ENCODE results near the gene SLC22A1.

The SLC22A1 gene

DNA sequence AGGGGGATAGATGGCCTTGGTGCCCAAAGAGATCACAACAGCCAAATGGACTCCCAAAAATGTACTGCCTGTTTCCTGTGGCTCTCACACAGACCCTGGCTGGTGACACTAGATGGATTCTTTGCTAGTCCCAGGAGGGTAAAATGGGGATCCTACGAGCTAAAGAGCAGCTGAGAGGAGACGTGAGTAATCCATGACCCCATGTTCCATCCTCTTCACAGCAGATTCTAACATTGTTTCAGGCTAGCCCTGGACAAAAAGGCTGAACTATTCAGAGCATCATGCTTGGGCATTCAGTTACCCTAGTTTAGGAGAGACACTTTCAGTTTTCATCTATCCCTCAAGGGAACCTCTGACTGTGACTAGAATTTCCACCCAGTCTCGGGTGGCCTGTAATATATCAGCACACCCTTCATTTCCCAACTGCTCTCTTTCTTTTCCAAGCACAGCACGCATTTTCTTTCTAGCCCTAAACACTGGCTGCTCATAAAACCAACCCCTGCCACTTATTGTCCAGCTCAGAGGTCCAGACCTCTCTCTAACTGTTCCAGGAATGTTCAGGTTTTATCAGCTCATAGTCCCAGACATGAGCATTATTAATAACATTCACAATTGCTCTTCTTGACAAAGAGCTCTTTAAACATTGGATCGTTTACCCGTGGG is 48.5 kb downstream of the SLC22A1 start:
- Histone ChIP-seq H2AK5ac (ENCODE audit: low read length) (no peak overlapping the region), H2BK5ac (ENCODE audit: low read length) (no peak overlapping the region), H3K56ac (ENCODE audit: low read length) (no peak overlapping the region), H4K5ac (ENCODE audit: low read length) (no peak overlapping the region), H4K8ac (ENCODE audit: low read depth, low read length) (no peak overlapping the region), H3K4me3 (ENCODE audit: low read length) (no peak overlapping the region), H3K36me3 (ENCODE audit: control insufficient read depth, insufficient read depth, low read length) (no peaks in the 10 kb centered on the region), H3K4ac (ENCODE audit: low read depth, low read length) (no peak overlapping the region), H3K9ac (ENCODE audit: low read length) (no peak overlapping the region), H3K27ac (ENCODE audit: low read depth, low read length) (no peak overlapping the region), H3K23ac (ENCODE audit: low read length) (no peak overlapping the region), H2BK120ac (ENCODE audit: low read depth, low read length) (no peak overlapping the region), H3K18ac (ENCODE audit: low read length) (no peak overlapping the region), H3K79me2 (ENCODE audit: control insufficient read depth, insufficient read depth, low read length) (no peaks in the 10 kb centered on the region), H2BK15ac (replicated peaks; ENCODE audit: low read depth) (no peak overlapping the region), H3K27me3 (ENCODE audit: insufficient read depth, low read length, poor library complexity) (no peaks in the 10 kb centered on the region), H3K4me1 (ENCODE audit: control insufficient read depth, low read depth, low read length) (peaks cover 6% of the 10 kb centered on the region), H3K79me1 (ENCODE audit: low read length) (no peaks in the 10 kb centered on the region), H3K4me2 (ENCODE audit: low read length) (no peak overlapping the region)
- WGBS (ENCODE audit: extremely low coverage, insufficient coverage, low lambda C conversion rate): no CpG with 5 or more reads among the region's 6 CpGs
- DNase-seq: no peak

DNA sequence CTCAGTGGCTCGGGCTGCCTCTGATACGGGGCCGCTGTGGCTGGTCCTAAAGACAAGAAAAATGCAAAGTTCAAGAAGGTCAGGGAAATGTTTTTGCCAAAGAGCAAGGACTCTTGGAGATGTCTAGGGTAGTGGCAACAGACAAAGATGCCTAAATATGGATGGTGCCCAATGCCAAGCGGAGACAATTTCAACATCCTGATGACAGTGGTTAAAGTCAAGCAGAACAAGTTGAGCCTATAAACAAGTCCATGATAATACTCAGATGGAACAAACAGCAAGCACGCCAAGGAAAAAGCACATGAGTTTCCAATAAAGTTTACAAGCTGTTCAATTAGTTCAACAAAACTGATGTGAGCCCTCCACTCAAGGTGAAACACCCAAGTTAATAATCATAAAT is 51.1 kb downstream of the SLC22A1 start:
- H3K27ac ChIP-seq (ENCODE audit: low read depth, low read length): no peak overlapping the region
- no peak overlapping the region for H4K8ac ChIP-seq (ENCODE audit: low read depth, low read length)
- H3K4me3 ChIP-seq (ENCODE audit: low read length): no peak overlapping the region
- no peak overlapping the region for H3K4ac ChIP-seq (ENCODE audit: low read depth, low read length)
- peaks cover 6% of the 10 kb centered on the region for H3K4me1 ChIP-seq (ENCODE audit: control insufficient read depth, low read depth, low read length)
- no peak overlapping the region for H2AK5ac ChIP-seq (ENCODE audit: low read length)
- H3K9ac ChIP-seq (ENCODE audit: low read length): no peak overlapping the region
- no CpG with 5 or more reads among the region's 5 CpGs for WGBS (ENCODE audit: extremely low coverage, insufficient coverage, low lambda C conversion rate)
- H3K23ac ChIP-seq (ENCODE audit: low read length): no peak overlapping the region
- H2BK120ac ChIP-seq (ENCODE audit: low read depth, low read length): no peak overlapping the region
- no peaks in the 10 kb centered on the region for H3K27me3 ChIP-seq (ENCODE audit: insufficient read depth, low read length, poor library complexity)
- H4K5ac ChIP-seq (ENCODE audit: low read length): no peak overlapping the region
- H3K79me2 ChIP-seq (ENCODE audit: control insufficient read depth, insufficient read depth, low read length): no peaks in the 10 kb centered on the region
- no peak overlapping the region for H3K18ac ChIP-seq (ENCODE audit: low read length)
- no peak overlapping the region for H3K4me2 ChIP-seq (ENCODE audit: low read length)
- no peak overlapping the region for H3K56ac ChIP-seq (ENCODE audit: low read length)
- no peaks in the 10 kb centered on the region for H3K36me3 ChIP-seq (ENCODE audit: control insufficient read depth, insufficient read depth, low read length)
- no peak for DNase-seq
- no peak overlapping the region for H2BK5ac ChIP-seq (ENCODE audit: low read length)
- no peak overlapping the region for H2BK15ac ChIP-seq (replicated peaks; ENCODE audit: low read depth)
- H3K79me1 ChIP-seq (ENCODE audit: low read length): no peaks in the 10 kb centered on the region

DNA sequence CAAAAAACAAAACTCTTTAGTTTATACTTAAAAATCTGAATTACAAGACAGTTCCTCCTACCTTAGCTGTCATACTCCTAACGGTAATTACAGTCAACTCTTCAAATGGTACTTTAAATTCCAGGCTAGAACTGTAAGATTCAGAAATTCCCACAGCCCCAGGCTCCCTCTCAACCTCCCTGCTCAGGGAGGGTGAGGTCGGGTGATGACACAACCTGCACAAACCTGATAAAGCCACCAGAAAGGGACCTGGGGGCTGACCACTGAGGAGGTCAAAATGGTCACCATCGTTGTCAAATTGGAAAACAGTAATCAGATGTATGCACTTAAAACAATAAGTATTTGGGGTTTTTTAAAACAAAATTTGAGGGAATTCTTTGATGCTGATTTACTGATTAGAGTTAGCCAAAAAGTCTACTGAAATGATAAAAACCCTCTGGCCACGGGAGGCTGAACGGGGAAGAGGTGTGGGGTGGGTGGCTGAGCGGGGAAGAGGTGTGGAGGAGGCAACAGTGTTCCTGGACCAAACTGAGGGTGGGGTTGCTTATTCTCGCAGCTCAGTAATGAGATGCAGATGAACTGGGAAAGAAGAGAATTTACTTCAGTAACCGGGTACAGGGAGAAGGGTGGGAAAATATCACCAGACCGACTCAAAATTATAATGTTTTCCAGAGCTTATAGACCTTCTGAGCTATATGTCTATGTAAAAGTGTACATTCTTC is 52.4 kb downstream of the SLC22A1 start:
- Histone ChIP-seq H2BK15ac (replicated peaks; ENCODE audit: low read depth) (no peak overlapping the region), H3K4me3 (ENCODE audit: low read length) (no peak overlapping the region), H2BK5ac (ENCODE audit: low read length) (no peak overlapping the region), H3K4ac (ENCODE audit: low read depth, low read length) (no peak overlapping the region), H3K56ac (ENCODE audit: low read length) (peak overlapping the region; percentile 43), H3K4me1 (ENCODE audit: control insufficient read depth, low read depth, low read length) (peaks cover 6% of the 10 kb centered on the region), H3K27me3 (ENCODE audit: insufficient read depth, low read length, poor library complexity) (no peaks in the 10 kb centered on the region), H4K5ac (ENCODE audit: low read length) (no peak overlapping the region), H4K8ac (ENCODE audit: low read depth, low read length) (no peak overlapping the region), H3K4me2 (ENCODE audit: low read length) (no peak overlapping the region), H3K9ac (ENCODE audit: low read length) (no peak overlapping the region), H2BK120ac (ENCODE audit: low read depth, low read length) (no peak overlapping the region), H3K27ac (ENCODE audit: low read depth, low read length) (peak overlapping the region; percentile 24), H3K79me2 (ENCODE audit: control insufficient read depth, insufficient read depth, low read length) (no peaks in the 10 kb centered on the region), H3K18ac (ENCODE audit: low read length) (no peak overlapping the region), H3K23ac (ENCODE audit: low read length) (no peak overlapping the region), H3K79me1 (ENCODE audit: low read length) (no peaks in the 10 kb centered on the region), H3K36me3 (ENCODE audit: control insufficient read depth, insufficient read depth, low read length) (no peaks in the 10 kb centered on the region), H2AK5ac (ENCODE audit: low read length) (no peak overlapping the region)
- peak; percentile 59 for DNase-seq
- no CpG with 5 or more reads among the region's 9 CpGs for WGBS (ENCODE audit: extremely low coverage, insufficient coverage, low lambda C conversion rate)

DNA sequence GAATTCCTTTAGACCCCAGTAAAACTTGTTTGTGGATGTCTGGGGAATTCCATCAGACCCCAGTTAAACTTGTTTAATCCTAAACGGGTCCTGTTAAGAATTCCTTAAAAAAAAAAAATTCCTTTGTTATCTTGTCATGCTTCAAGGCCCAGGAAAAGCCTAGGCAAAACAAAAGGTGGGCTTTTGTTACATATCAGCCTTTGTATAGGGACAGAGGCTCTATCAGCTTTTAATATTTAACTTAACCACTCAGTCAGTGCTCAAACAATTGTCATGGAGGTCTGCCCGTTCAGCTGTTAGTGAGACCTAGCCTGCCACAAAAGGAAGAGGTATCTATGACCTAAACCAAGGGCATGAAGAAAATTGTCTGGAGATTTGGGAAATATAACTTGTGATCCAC is 53.1 kb downstream of the SLC22A1 start:
- Histone ChIP-seq H3K36me3 (ENCODE audit: control insufficient read depth, insufficient read depth, low read length) (no peaks in the 10 kb centered on the region), H3K4me2 (ENCODE audit: low read length) (no peak overlapping the region), H3K79me2 (ENCODE audit: control insufficient read depth, insufficient read depth, low read length) (no peaks in the 10 kb centered on the region), H3K4me3 (ENCODE audit: low read length) (no peak overlapping the region), H2AK5ac (ENCODE audit: low read length) (no peak overlapping the region), H3K27ac (ENCODE audit: low read depth, low read length) (peak overlapping the region; percentile 71), H2BK15ac (replicated peaks; ENCODE audit: low read depth) (no peak overlapping the region), H2BK120ac (ENCODE audit: low read depth, low read length) (peak overlapping the region; percentile 38), H4K5ac (ENCODE audit: low read length) (no peak overlapping the region), H3K27me3 (ENCODE audit: insufficient read depth, low read length, poor library complexity) (no peaks in the 10 kb centered on the region), H3K18ac (ENCODE audit: low read length) (peak overlapping the region; percentile 31), H4K8ac (ENCODE audit: low read depth, low read length) (no peak overlapping the region), H2BK5ac (ENCODE audit: low read length) (peak overlapping the region; percentile 31), H3K79me1 (ENCODE audit: low read length) (no peaks in the 10 kb centered on the region), H3K4me1 (ENCODE audit: control insufficient read depth, low read depth, low read length) (peaks cover 6% of the 10 kb centered on the region), H3K23ac (ENCODE audit: low read length) (no peak overlapping the region), H3K9ac (ENCODE audit: low read length) (no peak overlapping the region), H3K4ac (ENCODE audit: low read depth, low read length) (peak overlapping the region; percentile 87), H3K56ac (ENCODE audit: low read length) (peak overlapping the region; percentile 62)
- no CpG with 5 or more reads among the region's 2 CpGs for WGBS (ENCODE audit: extremely low coverage, insufficient coverage, low lambda C conversion rate)
- DNase-seq: peak; percentile 72

DNA sequence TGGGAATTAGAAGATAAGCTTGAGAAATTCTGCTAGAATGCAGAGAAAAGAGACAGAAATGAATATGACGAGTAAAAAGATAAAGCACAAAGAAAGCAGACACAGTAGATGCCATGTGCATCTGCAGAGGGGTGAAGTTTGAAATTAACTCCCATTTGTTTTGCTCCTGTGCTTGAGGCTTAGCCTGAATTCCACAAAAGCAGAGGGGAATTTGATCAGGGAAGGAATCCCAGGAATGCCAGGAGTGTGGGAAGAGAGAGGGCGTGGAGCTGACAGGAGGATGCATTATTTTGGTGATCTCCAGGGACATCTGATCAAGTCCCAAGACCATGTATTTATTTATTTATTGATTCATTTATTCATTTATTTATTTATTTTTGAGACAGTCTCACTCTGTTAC is 55.6 kb downstream of the SLC22A1 start:
- no peak overlapping the region for H3K27ac ChIP-seq (ENCODE audit: low read depth, low read length)
- no peaks in the 10 kb centered on the region for H3K79me1 ChIP-seq (ENCODE audit: low read length)
- no peak overlapping the region for H3K23ac ChIP-seq (ENCODE audit: low read length)
- no peak overlapping the region for H3K4ac ChIP-seq (ENCODE audit: low read depth, low read length)
- H3K79me2 ChIP-seq (ENCODE audit: control insufficient read depth, insufficient read depth, low read length): no peaks in the 10 kb centered on the region
- no peak overlapping the region for H3K9ac ChIP-seq (ENCODE audit: low read length)
- no peak overlapping the region for H3K4me3 ChIP-seq (ENCODE audit: low read length)
- no peaks in the 10 kb centered on the region for H3K27me3 ChIP-seq (ENCODE audit: insufficient read depth, low read length, poor library complexity)
- no peak overlapping the region for H3K4me2 ChIP-seq (ENCODE audit: low read length)
- no peak overlapping the region for H2BK5ac ChIP-seq (ENCODE audit: low read length)
- peak; percentile 92 for DNase-seq
- peaks cover 6% of the 10 kb centered on the region for H3K4me1 ChIP-seq (ENCODE audit: control insufficient read depth, low read depth, low read length)
- no peak overlapping the region for H2BK15ac ChIP-seq (replicated peaks; ENCODE audit: low read depth)
- WGBS (ENCODE audit: extremely low coverage, insufficient coverage, low lambda C conversion rate): no CpG with 5 or more reads among the region's 2 CpGs
- H3K36me3 ChIP-seq (ENCODE audit: control insufficient read depth, insufficient read depth, low read length): no peaks in the 10 kb centered on the region
- no peak overlapping the region for H3K56ac ChIP-seq (ENCODE audit: low read length)
- H4K8ac ChIP-seq (ENCODE audit: low read depth, low read length): no peak overlapping the region
- no peak overlapping the region for H2AK5ac ChIP-seq (ENCODE audit: low read length)
- H2BK120ac ChIP-seq (ENCODE audit: low read depth, low read length): no peak overlapping the region
- H4K5ac ChIP-seq (ENCODE audit: low read length): no peak overlapping the region
- H3K18ac ChIP-seq (ENCODE audit: low read length): no peak overlapping the region

Data from mesendoderm (in vitro differentiated cells).